Fibroblast of skin of back (primary cell): ENCODE results near the gene LECT2. TPM values are rescaled to one million over a fixed set of nuclear protein-coding genes. Genes with fewer than 3 reads are reported as not detected.
A peak's percentile ranks its signal among the peaks of the same experiment; 100 is the strongest.

Source experiments
- DNase-seq: peaks from one replicate; pipeline ENCODE4 v3.0.0-alpha.2; 2013
- polyA plus RNA-seq, 2 experiments: library from polyadenylated mRNA; unstranded; fragments of 120-200 nt; gene quantifications; one replicate each; pipeline ENCODE4 v1.2.1, GENCODE V29; 2013; ENCODE audit not compliant: insufficient read length in 2 of 2

LECT2 gene
- not detected for polyA plus RNA-seq (2013, experiment 1 of 2; ENCODE audit: insufficient read length)
- not detected for polyA plus RNA-seq (2013, experiment 2 of 2; ENCODE audit: insufficient read length)

DNA sequence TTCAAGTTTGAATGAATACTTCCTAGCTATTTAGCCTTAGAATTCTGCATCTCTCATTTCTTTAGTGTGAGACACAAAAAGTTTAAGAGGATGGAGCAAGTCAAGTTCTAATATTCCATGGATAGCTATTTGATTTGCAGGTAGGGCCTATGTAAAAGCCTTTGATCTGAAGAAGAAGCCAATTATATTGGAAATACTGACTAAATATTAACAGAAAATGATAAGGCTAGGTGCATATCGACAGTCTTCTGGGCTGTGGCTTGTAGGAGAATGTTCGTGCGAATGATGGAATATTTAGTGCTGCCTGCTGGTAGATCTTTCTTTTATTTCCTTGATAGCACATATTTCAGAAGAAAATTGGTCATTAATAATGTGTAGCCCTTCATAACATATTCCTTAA is at the start of gene LECT2:
LECT2 (minus strand) TSS at position 85 of the 400 bp plus-strand sequence. CDS start 150 bp downstream, outside the sequence.
- no peak for DNase-seq

GRCh38 chr5:136004436-136004835 is 49.7 kb upstream of the LECT2 start:
- peak; percentile 66 for DNase-seq

GRCh38 chr5:136001466-136001981 is 46.7 kb upstream of the LECT2 start:
- DNase-seq = peak; percentile 71

GRCh38 chr5:136000932-136001331 is 46.1 kb upstream of the LECT2 start:
- DNase-seq = no peak

DNA sequence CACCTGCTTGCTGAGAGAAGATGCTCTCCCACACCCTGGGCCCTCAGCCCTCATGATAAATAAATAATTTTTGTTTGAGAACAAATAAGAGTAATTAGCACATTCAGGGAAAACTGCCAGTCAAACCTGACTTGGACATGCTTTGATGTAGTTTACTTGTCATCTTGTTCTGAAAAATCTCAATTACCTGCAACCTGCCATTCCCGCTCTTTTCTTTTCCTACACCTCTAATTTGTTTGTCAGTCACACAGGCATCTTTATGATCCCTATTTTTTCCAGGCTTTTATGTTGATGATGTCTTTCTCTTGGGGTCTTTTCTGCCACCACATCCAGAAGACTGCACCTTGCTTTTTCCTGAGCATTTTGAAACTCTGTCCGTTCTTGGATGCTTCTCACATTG is 45.4 kb upstream of the LECT2 start:
- no peak for DNase-seq

DNA sequence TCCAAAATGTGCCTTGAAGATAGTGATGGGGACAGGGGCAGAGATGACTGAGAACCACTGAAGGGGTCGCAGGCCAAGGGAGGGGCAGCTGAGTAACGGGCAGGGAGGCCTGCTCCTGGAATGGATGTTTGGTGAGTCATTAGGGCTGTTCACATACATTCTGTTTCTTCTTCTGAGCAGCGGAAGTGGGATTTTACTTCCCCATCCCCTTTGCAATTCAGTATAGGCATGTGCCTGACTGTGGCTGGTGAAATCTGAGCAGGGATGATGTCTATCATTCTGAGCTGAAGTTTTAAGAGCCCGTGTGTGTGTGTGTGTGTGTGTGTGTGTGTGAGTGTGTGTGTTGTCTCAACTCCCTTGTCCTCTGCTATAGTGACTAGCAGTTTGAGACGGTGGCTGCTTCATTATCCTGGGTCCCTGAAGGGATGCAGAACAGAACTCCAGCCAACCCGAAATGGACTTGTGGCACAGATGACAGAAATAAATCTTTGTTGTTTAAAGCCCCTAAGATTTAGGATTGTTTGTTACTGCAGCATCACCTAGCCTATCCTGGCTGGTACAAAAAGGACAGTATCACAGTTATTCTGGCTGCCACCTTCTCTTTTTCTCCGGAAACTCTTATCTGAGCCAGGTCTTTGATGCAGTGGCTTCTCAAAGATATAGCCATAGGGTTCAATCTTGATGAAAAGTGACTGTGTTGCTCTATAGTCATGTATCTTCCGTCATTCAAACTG is 44.8 kb upstream of the LECT2 start:
- peak; percentile 99 for DNase-seq

DNA sequence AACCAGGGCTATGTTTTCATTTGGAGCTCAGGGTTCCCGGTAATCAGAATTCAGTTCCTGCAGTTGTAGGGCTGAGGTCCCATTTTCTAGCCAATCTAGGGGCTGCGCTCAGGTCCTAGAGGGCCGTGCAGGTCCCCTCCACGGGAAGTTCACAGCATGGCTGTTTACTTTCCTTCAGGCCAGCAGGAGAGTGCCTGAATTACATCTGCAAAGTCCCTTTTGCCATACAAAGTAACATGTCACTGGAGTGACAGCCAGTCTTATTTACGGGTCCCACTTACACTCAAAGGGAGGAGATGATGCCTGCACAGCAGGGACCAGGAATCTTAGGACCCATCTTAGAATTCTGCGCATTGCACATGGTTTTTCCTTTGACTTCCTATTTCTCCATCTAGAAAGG is 44.1 kb upstream of the LECT2 start:
- DNase-seq = no peak

DNA sequence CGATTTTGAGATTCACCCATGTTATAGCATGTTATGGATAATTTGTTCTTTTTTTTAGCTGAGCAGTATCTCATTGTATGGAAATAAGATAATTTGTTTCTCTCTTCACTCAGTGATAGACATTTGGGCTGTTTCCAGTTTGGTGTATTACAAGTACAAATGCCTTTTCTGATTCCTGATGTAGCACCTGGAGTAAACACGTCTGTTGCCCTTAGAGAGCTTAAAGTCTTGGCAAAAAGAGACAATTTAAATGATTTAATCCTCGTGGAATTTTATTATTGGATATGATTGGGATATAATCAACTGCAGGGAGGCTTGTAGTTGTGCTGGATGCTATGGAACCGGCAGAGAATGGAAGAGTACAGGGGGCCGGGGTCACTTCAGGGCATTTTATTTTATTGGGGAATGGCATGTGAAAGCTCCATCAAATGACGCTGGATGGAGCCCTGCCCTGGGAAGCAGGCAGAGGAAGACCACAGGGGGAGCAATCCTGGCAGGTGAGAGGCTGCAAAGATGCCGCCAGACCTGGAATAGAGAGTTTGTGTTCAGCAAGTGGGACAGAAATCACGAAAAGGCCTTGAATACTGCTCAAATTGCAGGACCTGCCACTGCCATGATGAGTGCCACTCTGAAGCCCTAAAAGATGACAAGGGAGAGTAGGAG is 43.0 kb upstream of the LECT2 start:
- no peak for DNase-seq

GRCh38 chr5:135996611-135997010 is 41.8 kb upstream of the LECT2 start:
- DNase-seq = peak; percentile 93

- peak; percentile 48 for DNase-seq
Measured at GRCh38 chr5:135995976-135996375, 41.2 kb upstream of the LECT2 start.

DNA sequence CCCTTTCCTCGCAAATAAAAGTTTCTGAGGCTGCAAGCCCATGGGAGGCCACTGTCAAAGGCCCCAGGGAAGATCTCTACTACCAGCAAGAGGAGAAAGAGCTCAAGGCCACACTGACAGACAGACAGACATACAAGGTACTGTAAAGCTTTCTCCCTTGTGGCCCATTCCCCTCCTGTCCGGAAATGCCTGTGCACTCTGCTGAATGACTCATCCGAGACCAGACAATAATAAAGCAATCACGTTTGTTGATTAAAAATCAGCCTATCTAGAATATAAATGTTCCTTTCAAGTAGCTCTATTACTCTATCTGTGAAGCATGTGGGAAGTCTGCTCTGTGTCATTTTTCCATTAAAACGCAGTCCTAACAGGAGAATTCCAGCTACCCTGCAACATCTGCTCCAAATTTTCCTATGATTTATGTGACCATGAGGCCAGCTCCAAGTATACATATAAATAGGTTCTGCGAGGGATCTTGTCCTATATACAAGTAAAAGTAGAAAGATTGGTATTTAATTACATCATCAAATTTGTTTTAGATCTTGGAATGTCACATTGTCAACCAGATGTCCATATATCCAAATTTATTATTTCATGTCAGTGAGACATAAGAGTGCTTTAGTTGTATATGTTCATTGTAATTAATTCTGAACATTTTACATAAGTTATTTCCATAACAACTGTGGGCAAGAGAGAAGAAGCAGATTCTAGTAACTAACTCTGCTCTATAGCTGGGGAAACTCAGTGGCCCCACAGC is 39.3 kb upstream of the LECT2 start:
- DNase-seq = peak; percentile 96

DNA sequence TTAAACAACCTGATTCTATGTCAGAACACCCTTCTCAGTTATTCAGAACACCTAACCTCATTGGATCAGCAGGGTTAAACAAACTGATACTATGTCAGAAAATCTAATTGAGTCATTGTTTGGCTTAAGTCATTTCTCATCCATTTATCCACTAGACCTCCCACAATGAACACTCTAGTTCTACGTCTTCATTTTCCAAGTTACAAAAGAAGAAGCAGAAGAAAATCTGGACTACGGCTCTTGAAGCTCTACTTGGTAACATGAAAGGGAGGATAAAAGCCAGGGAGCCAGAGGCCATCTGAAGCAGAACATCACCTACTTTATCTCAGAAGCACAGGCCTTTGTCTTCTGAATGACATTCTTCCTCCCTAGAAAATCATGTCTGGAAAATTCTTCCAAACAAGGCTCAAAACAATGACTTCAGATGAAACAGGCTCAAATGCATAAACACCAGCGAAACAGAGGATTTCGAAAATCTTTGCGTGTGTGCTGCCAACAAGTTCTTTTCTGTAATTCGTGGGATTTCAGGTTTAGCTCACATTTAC is 38.6 kb upstream of the LECT2 start:
- peak; percentile 66 for DNase-seq

DNA sequence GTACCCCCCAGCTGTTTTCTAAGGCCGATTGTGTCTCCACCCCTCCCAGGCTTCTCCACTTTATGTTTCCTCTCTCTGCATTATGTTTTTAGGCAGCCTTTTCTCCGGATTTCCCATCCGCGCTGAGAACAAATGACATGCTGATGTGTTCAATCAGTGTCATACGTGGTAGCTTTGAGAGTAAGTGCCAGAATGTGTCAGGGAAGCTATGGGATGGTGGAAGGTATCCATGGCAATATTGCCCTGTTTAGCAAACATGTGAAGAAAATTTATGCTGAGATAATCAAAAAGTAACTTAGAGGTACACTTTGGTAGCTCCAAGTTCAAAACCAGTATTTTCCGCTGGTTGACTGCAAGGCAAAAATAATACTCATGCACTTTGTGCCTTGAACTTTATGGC is 36.6 kb upstream of the LECT2 start:
- DNase-seq = no peak

GRCh38 chr5:135990528-135991255 is 35.9 kb upstream of the LECT2 start:
- no peak for DNase-seq

GRCh38 chr5:135989686-135990085 is 34.9 kb upstream of the LECT2 start:
- no peak for DNase-seq

GRCh38 chr5:135988546-135988945 is 33.8 kb upstream of the LECT2 start:
- DNase-seq = no peak

- peak; percentile 79 for DNase-seq
Measured at GRCh38 chr5:135986891-135987401, 32.2 kb upstream of the LECT2 start.

DNA sequence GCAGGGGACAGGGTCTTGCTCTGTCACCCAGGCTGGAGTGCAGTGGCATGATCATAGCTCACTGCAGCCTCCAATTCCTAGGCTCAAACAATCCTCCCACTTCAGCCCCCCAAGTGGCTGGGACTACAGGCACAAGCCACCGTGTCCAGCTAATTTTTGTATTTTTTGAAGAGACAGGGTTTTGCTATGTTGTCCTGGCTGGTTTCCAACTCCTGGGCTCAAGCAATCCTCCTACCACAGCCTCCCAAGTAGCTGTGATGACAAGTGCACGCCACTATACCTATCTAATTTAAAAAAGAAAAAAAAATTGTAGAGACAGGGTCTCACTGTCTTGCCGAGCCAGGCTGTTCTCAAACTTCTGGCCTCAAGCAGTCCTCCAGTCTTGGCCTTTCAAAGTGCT is 31.6 kb upstream of the LECT2 start:
- no peak for DNase-seq

DNA sequence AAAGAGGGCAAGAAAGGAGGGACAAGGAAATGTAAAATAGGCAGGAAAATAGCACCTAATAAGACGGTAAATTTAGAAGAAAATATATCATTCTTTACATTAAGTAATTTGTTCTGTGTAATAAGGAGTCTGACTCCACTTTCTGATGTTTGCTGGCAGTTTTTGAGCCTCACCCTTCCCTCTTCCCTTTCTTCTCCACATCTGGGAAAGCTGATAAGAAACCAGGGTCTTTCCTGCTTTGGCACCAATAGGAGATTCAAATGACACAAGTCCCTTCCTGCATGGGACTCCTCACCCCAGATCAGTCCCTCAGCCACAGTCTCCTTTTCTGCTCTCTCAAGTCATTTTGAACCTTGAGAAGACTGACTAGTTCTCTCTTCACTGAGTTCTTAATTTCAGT is 31.2 kb upstream of the LECT2 start:
- no peak for DNase-seq

GRCh38 chr5:135980620-135981019 is 25.8 kb upstream of the LECT2 start:
- no peak for DNase-seq

DNA sequence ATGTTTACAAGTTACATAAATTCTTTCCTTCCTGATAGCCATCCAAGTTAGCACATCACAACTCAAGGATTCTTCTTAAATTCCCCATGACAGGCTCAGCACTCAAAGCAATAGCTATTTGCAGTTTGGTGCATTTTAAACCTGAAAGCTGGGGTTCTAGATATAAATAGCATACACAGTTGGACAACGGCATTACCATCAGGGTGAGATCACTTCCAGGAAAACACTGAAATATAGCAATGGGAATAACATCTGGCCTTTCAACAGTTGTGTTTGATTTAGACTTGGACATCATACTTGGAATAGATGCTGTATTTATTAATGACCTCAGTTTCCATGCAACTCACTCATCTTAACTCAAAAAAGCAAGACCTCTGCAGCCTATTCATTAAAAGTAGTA is 24.7 kb upstream of the LECT2 start:
- DNase-seq = peak; percentile 86

- no peak for DNase-seq
Measured at GRCh38 chr5:135978993-135979392, 24.2 kb upstream of the LECT2 start.
